ENCODE results near the gene CDYL.

GRCh38 chr6:4727671-4728435, 48.4 kb upstream of the CDYL start:
- TF ChIP-seq POLR2A (IDR thresholded peaks at IDR 0.05) = no peak
- TF ChIP-seq, protein P1, sequence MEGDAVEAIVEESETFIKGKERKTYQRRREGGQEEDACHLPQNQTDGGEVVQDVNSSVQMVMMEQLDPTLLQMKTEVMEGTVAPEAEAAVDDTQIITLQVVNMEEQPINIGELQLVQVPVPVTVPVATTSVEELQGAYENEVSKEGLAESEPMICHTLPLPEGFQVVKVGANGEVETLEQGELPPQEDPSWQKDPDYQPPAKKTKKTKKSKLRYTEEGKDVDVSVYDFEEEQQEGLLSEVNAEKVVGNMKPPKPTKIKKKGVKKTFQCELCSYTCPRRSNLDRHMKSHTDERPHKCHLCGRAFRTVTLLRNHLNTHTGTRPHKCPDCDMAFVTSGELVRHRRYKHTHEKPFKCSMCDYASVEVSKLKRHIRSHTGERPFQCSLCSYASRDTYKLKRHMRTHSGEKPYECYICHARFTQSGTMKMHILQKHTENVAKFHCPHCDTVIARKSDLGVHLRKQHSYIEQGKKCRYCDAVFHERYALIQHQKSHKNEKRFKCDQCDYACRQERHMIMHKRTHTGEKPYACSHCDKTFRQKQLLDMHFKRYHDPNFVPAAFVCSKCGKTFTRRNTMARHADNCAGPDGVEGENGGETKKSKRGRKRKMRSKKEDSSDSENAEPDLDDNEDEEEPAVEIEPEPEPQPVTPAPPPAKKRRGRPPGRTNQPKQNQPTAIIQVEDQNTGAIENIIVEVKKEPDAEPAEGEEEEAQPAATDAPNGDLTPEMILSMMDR (IDR thresholded peaks at IDR 0.05) = peak in 1 of 12 donors; percentile 4

Measured in heart left ventricle (tissue), 13 donors.